Eye (tissue), 1 donor: ENCODE measurements around the gene RAPGEF3.
A peak's percentile ranks its signal among the peaks of the same experiment; 100 is the strongest.

Source experiments
- DNase-seq: peaks from one replicate; pipeline ENCODE4 v3.0.0-alpha.2; 2015

The RAPGEF3 gene

DNA sequence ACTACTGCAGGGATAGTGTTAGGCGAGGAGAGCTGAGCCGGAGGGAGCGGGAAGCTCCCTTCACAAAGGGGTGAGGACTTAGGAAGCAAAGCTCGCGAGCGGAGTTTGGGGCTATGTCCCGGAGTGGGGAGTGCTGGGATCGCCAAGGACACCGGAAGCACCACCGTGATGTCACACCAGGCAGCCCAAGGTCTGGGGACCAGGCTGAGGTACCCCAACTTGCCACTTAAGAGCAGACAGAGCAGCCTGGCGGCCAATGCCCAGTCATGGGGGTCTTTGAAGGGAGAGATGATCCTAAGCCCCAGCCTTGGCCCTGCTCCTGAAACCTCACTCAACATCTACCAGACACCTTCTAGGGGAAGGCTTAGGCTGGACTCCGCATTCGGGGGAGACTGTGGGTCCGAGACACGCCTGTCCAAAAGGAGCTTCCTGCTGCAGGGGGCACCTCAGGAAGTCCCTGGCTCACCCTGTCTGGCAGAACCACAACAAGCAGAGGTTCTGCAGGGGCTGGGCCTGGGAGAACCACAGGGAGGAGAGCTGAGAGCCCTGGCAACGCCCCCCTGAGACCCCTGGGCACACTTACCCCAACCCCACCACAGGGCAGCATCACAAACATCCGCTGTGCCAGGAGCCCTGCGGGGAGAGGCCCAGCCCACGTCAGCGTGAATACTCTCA is 32.1 kb upstream of the RAPGEF3 start:
- DNase-seq = no peak

DNA sequence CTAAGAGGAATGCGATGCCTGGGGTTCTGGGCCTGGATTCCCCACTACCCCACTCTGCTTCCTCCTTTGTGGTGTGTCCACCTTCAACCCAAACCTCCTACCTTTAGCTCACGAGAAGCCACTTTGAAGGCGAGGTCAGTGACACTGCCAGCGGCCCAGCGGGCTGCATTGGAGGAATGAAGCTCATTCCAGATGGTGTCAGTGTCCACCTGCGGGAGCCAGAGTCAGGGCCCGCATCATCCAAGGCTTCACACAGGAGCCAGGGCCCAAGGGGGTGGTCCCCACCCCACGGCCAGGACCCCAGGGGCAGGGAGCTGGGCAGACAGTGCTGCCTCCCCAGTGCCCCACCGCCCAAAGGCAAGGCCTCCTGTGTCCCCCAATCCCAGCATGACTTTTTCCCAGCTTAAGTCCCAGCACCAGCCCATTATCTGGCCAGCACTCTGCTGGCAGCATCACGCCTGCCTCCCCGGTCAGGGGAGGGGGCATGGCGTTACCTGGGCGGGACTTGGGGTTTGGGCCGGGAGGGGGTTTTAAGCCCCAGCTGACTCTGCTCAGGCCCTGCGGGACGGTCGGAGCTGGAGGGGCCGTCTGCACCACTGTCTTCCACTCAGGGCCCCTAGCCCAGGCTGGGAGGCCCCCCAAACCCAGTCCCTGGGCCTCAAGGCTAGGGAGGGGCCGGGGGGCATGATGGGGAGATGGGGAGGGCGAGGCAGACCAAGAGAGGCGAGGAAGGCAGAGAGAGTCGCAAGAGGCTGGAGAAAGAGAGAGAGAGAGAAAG is 31.2 kb upstream of the RAPGEF3 start:
- DNase-seq = no peak

DNA sequence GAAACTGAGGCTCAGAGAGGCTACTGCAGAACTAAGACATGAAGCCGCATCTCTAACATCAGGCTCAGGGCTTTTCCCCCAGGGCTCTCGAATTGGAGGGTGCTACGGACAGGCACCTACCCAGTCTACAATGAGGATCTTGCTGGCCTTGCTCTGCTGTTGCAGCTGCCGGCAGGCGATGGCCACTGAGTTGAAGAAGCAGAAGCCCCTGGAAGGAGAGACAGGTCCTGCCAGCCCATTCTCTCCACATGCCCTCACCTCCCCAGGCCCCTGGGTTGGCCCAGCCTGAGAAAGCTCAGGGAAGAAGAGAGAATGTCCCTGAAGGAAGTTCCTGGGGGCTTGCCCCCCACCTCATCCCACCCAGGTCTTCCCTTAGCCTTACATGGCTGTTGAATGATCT is 30.5 kb upstream of the RAPGEF3 start:
- no peak for DNase-seq

DNA sequence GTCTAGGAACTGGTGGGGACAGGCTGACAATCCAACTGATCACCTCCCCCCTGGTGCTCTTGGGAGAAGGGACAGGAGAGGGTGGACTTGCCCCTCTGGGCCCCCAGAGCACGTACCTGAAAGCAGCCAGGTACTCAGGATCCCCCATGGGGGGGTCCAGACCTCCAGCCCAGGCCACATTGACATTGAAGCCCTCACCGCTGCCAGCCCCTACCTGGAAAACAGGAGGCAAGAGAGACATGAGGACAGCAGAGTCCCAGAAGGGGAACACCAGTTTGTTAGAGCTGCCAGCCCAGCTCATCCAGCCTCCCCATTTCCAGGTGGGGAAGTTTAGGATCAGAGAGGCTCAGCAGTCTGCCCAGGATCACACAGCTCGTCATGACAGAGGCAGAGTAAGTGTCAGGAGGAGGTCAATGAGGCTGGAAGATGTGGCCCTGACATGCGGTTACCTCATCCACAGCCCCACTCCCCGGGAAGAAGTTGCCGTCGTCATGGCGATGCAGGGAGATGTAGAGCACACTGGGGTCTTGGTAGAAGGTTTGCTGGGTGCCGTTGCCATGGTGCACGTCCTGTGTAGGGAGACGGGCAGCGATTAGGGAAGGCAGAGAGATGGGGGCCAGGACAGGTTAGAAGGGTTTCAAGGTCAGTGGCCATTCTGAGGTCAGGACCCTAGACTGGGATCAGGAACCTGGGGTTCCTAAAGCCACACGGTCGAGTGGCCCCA is 29.1 kb upstream of the RAPGEF3 start:
- no peak for DNase-seq

- no peak for DNase-seq
Measured at GRCh38 chr12:47786662-47787280, 28.1 kb upstream of the RAPGEF3 start.

DNA sequence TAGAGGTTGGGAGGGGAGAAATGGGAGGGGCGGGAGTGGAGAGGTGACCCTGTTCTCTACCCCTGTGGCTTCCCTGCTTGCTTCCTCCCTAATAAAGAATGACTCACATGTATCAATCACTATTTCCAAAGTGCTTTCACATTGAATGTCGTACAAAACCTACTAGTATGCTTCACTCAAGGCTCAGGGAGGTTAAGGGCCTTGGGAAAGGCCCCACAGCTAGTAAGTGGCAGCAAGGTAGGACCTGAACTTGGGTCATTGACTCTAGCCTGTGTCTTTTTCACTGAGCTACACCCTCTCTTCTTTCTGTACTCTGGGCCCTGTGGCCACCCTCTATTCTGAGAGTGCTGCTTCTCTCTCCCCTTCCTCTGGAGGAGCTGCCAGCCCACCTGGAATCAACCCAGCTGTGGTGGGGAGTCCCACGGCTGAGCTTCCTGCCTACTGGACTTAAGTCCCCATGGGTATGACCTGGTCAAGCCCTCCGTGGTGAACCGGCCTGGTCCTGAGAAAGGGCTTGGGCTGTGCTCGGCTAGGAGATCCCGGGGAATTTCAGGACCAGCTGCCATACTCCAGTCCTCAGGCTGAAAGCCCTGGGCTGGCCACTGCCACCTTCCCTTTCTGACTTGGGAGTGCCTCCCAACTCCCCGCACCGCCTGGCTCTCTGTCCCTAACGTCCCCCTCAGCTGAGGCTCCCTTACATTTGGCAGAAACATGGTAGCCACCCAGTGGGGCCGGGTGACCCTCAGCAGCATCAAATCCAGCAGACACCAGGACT is 27.4 kb upstream of the RAPGEF3 start:
- no peak for DNase-seq

DNA sequence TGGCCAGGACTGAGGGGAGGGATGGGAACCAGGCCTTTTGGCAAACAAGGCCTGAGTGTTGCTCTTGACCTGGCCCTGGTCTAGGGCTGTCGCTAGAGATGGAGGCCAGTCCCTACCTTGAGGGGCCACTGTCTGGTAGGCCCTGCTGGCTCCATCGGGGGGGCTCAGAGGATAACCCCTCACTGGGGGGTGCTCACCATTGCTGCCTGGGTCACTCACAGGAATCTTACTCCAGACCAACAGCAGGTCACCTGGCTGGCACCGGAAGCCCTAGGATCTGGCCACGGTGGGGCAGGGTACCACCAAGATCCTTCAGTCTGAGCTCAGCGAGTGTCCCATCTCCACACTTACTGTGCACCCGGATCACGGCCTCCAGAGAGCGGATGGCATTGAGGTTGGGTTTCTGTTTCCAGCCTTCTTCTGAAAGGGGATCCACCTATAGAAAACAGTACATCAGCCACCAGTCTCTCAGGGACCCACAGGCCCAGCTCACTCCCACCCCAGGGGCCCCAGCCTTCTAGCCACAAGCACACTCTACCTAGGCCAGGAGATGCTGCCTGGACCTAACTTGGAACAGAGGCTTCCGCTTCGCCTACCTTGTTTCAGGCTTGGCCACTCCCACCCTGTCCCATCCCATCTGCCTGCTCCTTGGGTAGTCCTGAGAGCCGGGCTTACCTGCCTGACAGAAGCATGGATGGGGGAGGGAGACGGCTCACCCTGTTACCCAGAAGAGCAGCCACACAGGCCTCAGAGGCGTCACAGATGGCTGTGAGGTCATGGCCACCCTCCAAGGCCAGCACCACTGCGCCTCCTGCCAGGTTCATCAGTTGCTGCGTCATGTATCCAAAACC is 26.6 kb upstream of the RAPGEF3 start:
- no peak for DNase-seq

- no peak for DNase-seq
Measured at GRCh38 chr12:47783821-47784819, 25.4 kb upstream of the RAPGEF3 start.

GRCh38 chr12:47783024-47783755 is 24.5 kb upstream of the RAPGEF3 start:
- no peak for DNase-seq

DNA sequence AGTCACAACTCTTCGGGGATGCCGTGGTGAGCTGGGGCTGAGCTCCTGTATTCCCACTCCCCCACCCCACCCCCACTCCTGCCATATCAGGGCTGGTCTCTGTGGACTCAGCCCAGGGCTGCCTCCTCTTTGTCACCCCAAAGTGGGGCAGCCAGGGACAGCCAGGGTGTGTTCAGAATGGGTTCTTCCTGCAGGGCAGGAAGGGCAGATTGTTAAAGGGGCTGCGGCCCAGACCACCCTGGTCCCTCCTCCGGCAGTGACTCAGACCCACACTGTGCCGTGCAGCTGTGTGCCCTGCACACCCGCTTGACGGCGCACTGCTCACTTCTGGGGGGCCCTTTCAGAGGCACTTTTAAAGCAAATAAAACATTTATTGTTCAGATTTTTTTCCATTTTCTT is 23.7 kb upstream of the RAPGEF3 start:
- no peak for DNase-seq

DNA sequence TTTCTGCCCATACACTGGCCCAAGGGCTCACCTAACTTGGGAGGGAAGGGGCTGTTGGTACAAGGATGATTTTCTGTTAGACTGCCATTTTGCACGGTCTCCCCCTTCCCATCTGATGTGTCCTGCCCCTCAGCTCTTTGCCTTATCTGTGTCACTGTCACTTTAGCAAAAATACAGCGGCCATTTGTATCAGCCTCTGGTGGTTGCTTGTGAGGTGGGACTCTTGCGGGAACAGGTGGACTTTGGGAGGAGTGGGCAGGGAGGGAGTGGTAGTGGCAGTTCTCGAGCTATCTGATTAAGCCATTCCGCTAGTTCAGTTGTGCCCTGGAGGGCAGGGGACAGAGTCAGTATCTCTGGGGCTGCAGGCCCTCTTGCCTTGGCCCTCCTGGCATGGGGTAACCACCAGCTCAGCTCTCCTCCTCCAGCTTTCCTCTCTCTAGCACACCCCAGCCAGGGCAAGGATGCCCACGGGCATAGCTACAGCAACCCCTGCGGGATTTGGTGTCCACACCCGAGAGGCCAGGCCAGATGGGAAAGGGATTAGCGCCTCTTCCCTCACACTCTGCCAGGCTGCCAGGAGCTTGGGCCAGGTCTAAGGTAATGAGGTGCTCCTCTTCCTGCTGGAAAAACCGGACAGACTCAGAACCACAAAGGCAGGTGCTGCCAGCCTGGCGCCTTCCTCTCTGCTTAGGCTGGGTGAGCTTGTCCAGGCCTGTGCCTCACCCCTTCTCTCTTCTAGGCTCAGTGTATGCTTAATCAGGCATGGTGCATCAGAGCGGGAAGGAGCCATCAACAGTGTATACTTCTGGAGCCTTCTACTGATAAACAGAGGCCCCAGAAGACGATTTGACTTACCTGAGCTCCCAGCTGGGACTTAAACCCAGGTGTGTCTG is 23.0 kb upstream of the RAPGEF3 start:
- DNase-seq = no peak

- DNase-seq = no peak
Measured at GRCh38 chr12:47779943-47780504, 21.3 kb upstream of the RAPGEF3 start.

DNA sequence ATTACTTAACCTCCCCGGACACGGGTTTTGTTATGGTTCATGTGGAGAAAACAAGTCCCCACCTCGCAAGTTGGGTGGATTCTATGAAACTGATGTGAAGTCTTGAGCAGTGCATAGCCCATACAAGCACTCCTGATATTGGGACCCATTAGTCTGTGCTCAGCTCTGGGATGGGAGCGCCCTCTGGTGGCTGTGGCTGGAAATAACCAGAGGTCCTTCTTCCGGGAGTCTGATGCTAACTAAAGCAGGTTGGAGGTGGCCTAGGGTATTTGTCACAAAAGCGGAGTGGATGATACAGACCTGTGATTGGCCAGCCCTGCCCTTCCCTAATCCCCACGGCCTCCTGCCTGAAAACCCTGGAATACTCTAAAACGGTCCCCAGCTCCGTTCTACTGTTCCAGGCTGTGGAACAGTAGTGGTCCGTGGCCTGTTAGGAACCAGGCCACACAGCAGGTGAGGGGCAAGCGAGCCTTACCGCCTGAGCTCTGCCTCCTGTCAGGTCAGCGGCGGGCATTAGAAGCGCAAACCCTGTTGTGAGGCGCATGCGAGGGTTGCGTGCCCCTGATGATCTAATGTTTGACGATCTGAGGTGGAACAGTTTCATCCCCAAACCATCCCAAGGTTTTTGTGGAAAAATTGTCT is 20.7 kb upstream of the RAPGEF3 start:
- DNase-seq = peak; percentile 97

DNA sequence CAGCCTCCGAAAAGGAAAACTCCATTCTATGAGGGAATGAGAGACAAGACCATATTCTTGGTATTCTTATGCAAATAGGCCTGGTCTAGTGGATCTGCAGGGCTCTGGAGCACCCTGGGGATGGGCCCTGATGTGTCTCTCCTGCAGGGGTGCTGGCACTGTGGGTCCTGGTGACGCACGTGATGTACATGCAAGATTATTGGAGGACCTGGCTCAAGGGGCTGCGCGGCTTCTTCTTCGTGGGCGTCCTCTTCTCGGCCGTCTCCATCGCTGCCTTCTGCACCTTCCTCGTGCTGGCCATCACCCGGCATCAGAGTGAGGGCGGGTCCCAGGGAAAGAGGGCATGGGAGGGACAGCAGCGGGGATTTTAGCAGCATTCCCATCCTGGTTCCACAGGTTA is 20.2 kb upstream of the RAPGEF3 start:
- no peak for DNase-seq

- DNase-seq = no peak
Measured at GRCh38 chr12:47777741-47778558, 19.3 kb upstream of the RAPGEF3 start.

GRCh38 chr12:47777151-47777550 is 18.5 kb upstream of the RAPGEF3 start:
- no peak for DNase-seq
